ENCODE results near the gene MRFAP1L1.

- TF ChIP-seq POLR2AphosphoS5 (IDR thresholded peaks at IDR 0.05; ENCODE audit: low read depth, low read length) (no peak), TAF1 (IDR thresholded peaks at IDR 0.05; ENCODE audit: low read depth, low read length) (no peak), POLR2A (IDR thresholded peaks at IDR 0.05; ENCODE audit: low read depth, low read length) (no peak)
These were observed 21.6 kb upstream of the MRFAP1L1 start for GRCh38 chr4:6731318-6731675.
